H1 (cell line): Measurements from ENCODE around the gene RASAL2. TPM values are rescaled to one million over a fixed set of nuclear protein-coding genes. Genes with fewer than 3 reads are reported as not detected.

ENCODE experiments used
- CTCF ChIA-PET: fragments of 300-600 bp; sonication (Branson Sonifier 250); formaldehyde crosslinking; loops from one replicate; lab custom pipeline; 2021; ENCODE audit not compliant: partially characterized antibody; lab: Charles Lee
- POLR2A ChIA-PET: fragments of 300-600 bp; sonication (Branson Sonifier 250); formaldehyde crosslinking; loops from one replicate; lab custom pipeline; 2021; ENCODE audit warnings: inconsistent platforms; ENCODE audit not compliant: partially characterized antibody; lab: Charles Lee
- DNase-seq, 2 experiments: peaks; one replicate each; pipeline versions ENCODE4 v3.0.0 to v3.0.0-alpha.2; 2010 to 2022; ENCODE audit warnings: low spot score in 2 of 2, low read depth in 1 of 2, mixed read lengths in 1 of 2
- FAIRE-seq: peaks from 2 replicates; lab custom pipeline; 2011; peaks lifted over from hg19 to GRCh38; lab: Jason Lieb, UNC
- H2AFZ ChIP-seq: 2 replicates; pipeline ENCODE4 v1.8.1; 2012; ENCODE audit warnings: low read length, inconsistent platforms
- H2AK5ac ChIP-seq: 2 replicates; pipeline ENCODE4 v1.6.1; 2013; ENCODE audit warnings: low read depth, low read length
- H2BK120ac ChIP-seq: replicated peaks from 2 replicates; pipeline ENCODE3; 2013; ENCODE audit warnings: low read depth, low read length, inconsistent platforms
- H2BK12ac ChIP-seq: 2 replicates; pipeline ENCODE4 v1.6.1; 2013; ENCODE audit warnings: low read depth, low read length
- H2BK15ac ChIP-seq: 2 replicates; pipeline ENCODE4 v1.6.1; 2013; ENCODE audit warnings: low read length
- H2BK20ac ChIP-seq: 2 replicates; pipeline ENCODE4 v1.6.1; 2013; ENCODE audit warnings: low read length
- H2BK5ac ChIP-seq: 2 replicates; pipeline ENCODE4 v1.6.1; 2013; ENCODE audit warnings: low read depth, low read length
- H3K14ac ChIP-seq: 2 replicates; pipeline ENCODE4 v1.6.1; 2013; ENCODE audit warnings: inconsistent platforms; ENCODE audit not compliant: insufficient read length
- H3K18ac ChIP-seq: 2 replicates; pipeline ENCODE4 v1.6.1; 2013; ENCODE audit warnings: low read length; ENCODE audit errors: extremely low read depth
- H3K23ac ChIP-seq: 2 replicates; pipeline ENCODE4 v1.6.1; 2013; ENCODE audit warnings: inconsistent platforms; ENCODE audit not compliant: insufficient read length
- H3K23me2 ChIP-seq: 2 replicates; pipeline ENCODE4 v1.6.1; 2013; ENCODE audit warnings: low read depth, low read length
- H3K27ac ChIP-seq: 2 replicates; pipeline ENCODE4 v1.6.1; 2011; ENCODE audit warnings: low read depth, low read length, inconsistent platforms
- H3K27me3 ChIP-seq, 4 experiments: replicated peaks in 1 of 4; 1 replicate in 1 of 4; 2 replicates in 3 of 4; pipeline versions ENCODE4 v1.6.1 to v1.8.1; 2011 to 2013; ENCODE audit warnings: low read length in 3 of 4, mild to moderate bottlenecking in 3 of 4, inconsistent platforms in 2 of 4, mixed read lengths in 2 of 4, moderate library complexity in 1 of 4; ENCODE audit not compliant: control insufficient read depth in 3 of 4, insufficient read depth in 3 of 4; ENCODE audit errors: extremely low read depth in 1 of 4
- H3K36me3 ChIP-seq, 4 experiments: 2 replicates each; pipeline versions ENCODE4 v1.6.1 to v1.8.1; 2011 to 2013; ENCODE audit warnings: mild to moderate bottlenecking in 4 of 4, low read length in 3 of 4, moderate library complexity in 2 of 4, control low read depth in 1 of 4, inconsistent platforms in 1 of 4; ENCODE audit not compliant: insufficient read depth in 4 of 4, control insufficient read depth in 2 of 4
- H3K4ac ChIP-seq: replicated peaks from 2 replicates; pipeline ENCODE3; 2013; ENCODE audit warnings: low read length, low read depth, mixed read lengths, inconsistent platforms; ENCODE audit not compliant: insufficient read length
- H3K4me1 ChIP-seq, 4 experiments: replicated peaks in 1 of 4; 1 replicate in 1 of 4; 2 replicates in 3 of 4; pipeline versions ENCODE4 v1.6.1 to v1.8.1; 2011 to 2013; ENCODE audit warnings: low read length in 3 of 4, inconsistent platforms in 2 of 4, mixed read lengths in 1 of 4; ENCODE audit not compliant: insufficient read depth in 4 of 4, control insufficient read depth in 3 of 4
- H3K4me2 ChIP-seq, 2 experiments: 2 replicates each; pipeline versions ENCODE4 v1.6.1 to v1.8.1; 2011 to 2013; ENCODE audit warnings: low read depth in 2 of 2, low read length in 2 of 2, control low read depth in 1 of 2, inconsistent platforms in 1 of 2, mild to moderate bottlenecking in 1 of 2; ENCODE audit not compliant: insufficient read depth in 1 of 2
- H3K4me3 ChIP-seq, 4 experiments: fragments of 200-600, 300-600 bp in 1 of 4; sonication (generic), shearing (Covaris generic), sonication (Bioruptor Twin) in 1 of 4; 2 replicates each; pipeline versions ENCODE4 v1.5.1 to v1.8.1; 2011 to 2016; ENCODE audit warnings: low read length in 4 of 4, low read depth in 3 of 4, control low read depth in 2 of 4, inconsistent platforms in 2 of 4, mild to moderate bottlenecking in 2 of 4, mixed read lengths in 1 of 4, moderate library complexity in 1 of 4; ENCODE audit not compliant: insufficient read depth in 2 of 4; ENCODE audit errors: extremely low read depth in 1 of 4
- H3K56ac ChIP-seq: replicated peaks from 2 replicates; pipeline ENCODE3; 2013; ENCODE audit warnings: low read depth, mild to moderate bottlenecking, mixed read lengths, low read length, inconsistent platforms; ENCODE audit not compliant: insufficient read length
- H3K79me1 ChIP-seq: 2 replicates; pipeline ENCODE4 v1.6.1; 2013; ENCODE audit warnings: low read depth, low read length, control low read depth
- H3K79me2 ChIP-seq, 2 experiments: 2 replicates each; pipeline versions ENCODE4 v1.6.1 to v1.8.1; 2012 to 2013; ENCODE audit warnings: low read length in 2 of 2, mild to moderate bottlenecking in 2 of 2, inconsistent platforms in 1 of 2; ENCODE audit not compliant: insufficient read depth in 2 of 2, control insufficient read depth in 1 of 2
- H3K9ac ChIP-seq, 4 experiments: replicated peaks in 1 of 4; 1 replicate in 1 of 4; 2 replicates in 3 of 4; pipeline versions ENCODE4 v1.6.1 to v1.8.1; 2011 to 2013; ENCODE audit warnings: low read depth in 3 of 4, low read length in 3 of 4, control low read depth in 2 of 4, mild to moderate bottlenecking in 2 of 4, moderate library complexity in 2 of 4, inconsistent platforms in 1 of 4; ENCODE audit errors: extremely low read depth in 1 of 4
- H3K9me3 ChIP-seq, 2 experiments: 2 replicates each; pipeline versions ENCODE4 v1.6.1 to v1.8.1; 2012 to 2013; ENCODE audit warnings: mild to moderate bottlenecking in 2 of 2, moderate library complexity in 2 of 2, control low read depth in 1 of 2, inconsistent platforms in 1 of 2, low read depth in 1 of 2, low read length in 1 of 2, mixed read lengths in 1 of 2; ENCODE audit not compliant: insufficient read depth in 2 of 2
- H4K20me1 ChIP-seq, 2 experiments: replicated peaks in 1 of 2; 2 replicates each; pipeline versions ENCODE3 to v1.8.1; 2011 to 2013; ENCODE audit warnings: inconsistent platforms in 2 of 2, low read length in 2 of 2, mild to moderate bottlenecking in 1 of 2; ENCODE audit not compliant: insufficient read depth in 2 of 2, control insufficient read depth in 1 of 2
- H4K5ac ChIP-seq: 2 replicates; pipeline ENCODE4 v1.6.1; 2013; ENCODE audit warnings: low read length, low read depth, mixed read lengths, inconsistent platforms; ENCODE audit not compliant: insufficient read length
- H4K8ac ChIP-seq: 2 replicates; pipeline ENCODE4 v1.8.0; 2013; ENCODE audit warnings: mild to moderate bottlenecking, moderate library complexity, low read length, inconsistent platforms; ENCODE audit not compliant: insufficient read depth; ENCODE audit errors: extremely low read depth
- H4K91ac ChIP-seq: replicated peaks from 2 replicates; pipeline ENCODE3; 2013; ENCODE audit warnings: low read length, mixed read lengths, inconsistent platforms; ENCODE audit not compliant: insufficient read length
- ASH2L ChIP-seq: fragments of 200-600, 300-600 bp; sonication (generic); IDR thresholded peaks from one replicate; pipeline ENCODE4 v1.7.1; 2017; ENCODE audit warnings: low read length
- ATF3 ChIP-seq: IDR thresholded peaks from 2 replicates; pipeline ENCODE4 v1.6.1; 2011; ENCODE audit warnings: low read depth, mild to moderate bottlenecking, low read length; ENCODE audit not compliant: insufficient read depth
- CEBPB ChIP-seq: IDR thresholded peaks from 2 replicates; pipeline ENCODE4 v1.6.1; 2012; ENCODE audit warnings: low read depth, low read length
- CHD2 ChIP-seq: IDR thresholded peaks from 2 replicates; pipeline ENCODE4 v1.6.1; 2012; ENCODE audit warnings: low read length, improper control_type of control experiment
- EP300 ChIP-seq, 2 experiments: IDR thresholded peaks; 1 replicate in 1 of 2; 2 replicates in 1 of 2; pipeline ENCODE4 v1.6.1; 2011 to 2012; ENCODE audit warnings: low read depth in 2 of 2, low read length in 2 of 2, mild to moderate bottlenecking in 2 of 2, borderline replicate concordance in 1 of 2, inconsistent platforms in 1 of 2, moderate library complexity in 1 of 2
- MAFK ChIP-seq: IDR thresholded peaks from 2 replicates; pipeline ENCODE4 v1.6.1; 2012; ENCODE audit warnings: low read depth, mild to moderate bottlenecking, improper control_type of control experiment, low read length
- SP4 ChIP-seq: IDR thresholded peaks from 2 replicates; pipeline ENCODE4 v1.6.1; 2012; ENCODE audit warnings: low read length, inconsistent platforms
- TEAD4 ChIP-seq: IDR thresholded peaks from 2 replicates; pipeline ENCODE4 v1.6.1; 2012; ENCODE audit warnings: low read depth, low read length, inconsistent platforms, mixed read lengths
- USF2 ChIP-seq: IDR thresholded peaks from 2 replicates; pipeline ENCODE4 v1.6.1; 2011; ENCODE audit warnings: low read length, improper control_type of control experiment
- YY1 ChIP-seq: IDR thresholded peaks from 2 replicates; pipeline ENCODE4 v1.6.1; 2011; ENCODE audit warnings: low read depth, mild to moderate bottlenecking, low read length
- WGBS, 2 experiments: shearing (Covaris generic) in 1 of 2; methylation state at CpG; one replicate each; pipeline versions ENCODE4 v1.1.6 to v1.1.7; 2013 to 2015; ENCODE audit warnings: low lambda C conversion rate in 2 of 2, mixed read lengths in 2 of 2, inconsistent platforms in 1 of 2, low coverage in 1 of 2, missing lambda C conversion rate in 1 of 2; ENCODE audit not compliant: insufficient replicate concordance in 2 of 2, insufficient coverage in 1 of 2, insufficient read length in 1 of 2; ENCODE audit errors: extremely low coverage in 1 of 2, missing lambda C conversion rate in 1 of 2; 5-methylcytosine and 5-hydroxymethylcytosine counted together
- polyA plus RNA-seq, 7 experiments: library from polyadenylated mRNA; depleted of rRNA in 3 of 7; stranded (reverse) in 5 of 7; unstranded in 2 of 7; fragments of >200 nt in 5 of 7; fragments of 200-250 nt in 2 of 7; gene quantifications; 1 replicate in 5 of 7; 2 replicates in 1 of 7; 4 replicates in 1 of 7; pipeline versions ENCODE4 v1.2.1 to v1.2.3, GENCODE V29; 2011 to 2013; ENCODE audit warnings: missing spikeins in 2 of 7, mixed read lengths in 2 of 7
- total RNA-seq: library from RNA; stranded (reverse); fragmentation: NEBNext Ultra II Directional; extraction: Animal tissue kit (Norgen Biotek cat#: 25700); gene quantifications from 2 replicates; pipeline ENCODE4 v1.2.1, GENCODE V29; 2021

The RASAL2 gene
- total and polyA plus RNA-seq, 2 of the 8 experiments (the other 6 are each of a cell fraction or from before 2014, with no cell fraction given) = 15.9 to 32.5 TPM

- Histone ChIP-seq H3K27ac (peak overlapping the region; percentile 4; the same call in 1 of the 2 replicates), H3K4me2 (peak overlapping the region; percentile 50 to 51), H2AFZ (no peak overlapping the region), H2BK15ac (no peak overlapping the region), H2BK120ac (no peak overlapping the region), H3K23me2 (no peaks in the 10 kb centered on the region), H3K9me3 (no peaks in the 10 kb centered on the region), H3K36me3 (no peaks in the 10 kb centered on the region), H3K23ac (no peak overlapping the region), H3K18ac (0 out of 2 replicates have a peak overlapping the region, but pooled peaks have one; percentile 5), H4K91ac (peak overlapping the region; percentile 12), H3K27me3 (no peaks in the 10 kb centered on the region), H3K14ac (no peak overlapping the region), H3K79me2 (no peaks in the 10 kb centered on the region), H4K8ac (no peak overlapping the region), H3K4me3 (peak overlapping the region in 1 of 4 experiments; percentile 29; a peak in 3 of 8 replicates), H3K4ac (no peak overlapping the region), H4K5ac (no peak overlapping the region), H3K4me1 (peaks cover 4 to 31% (median 9%) of the 10 kb centered on the region in 4 experiments; a peak in 6 of 7 replicates), H4K20me1 (no peaks in the 10 kb centered on the region), H2BK20ac (no peak overlapping the region), H2BK12ac (0 out of 2 replicates have a peak overlapping the region, but pooled peaks have one; percentile 71), H2AK5ac (no peak overlapping the region), H2BK5ac (peak overlapping the region; percentile 8; the same call in 1 of the 2 replicates), H3K79me1 (no peaks in the 10 kb centered on the region), H3K56ac (no peak overlapping the region), H3K9ac (no peak overlapping the region)
- POLR2A ChIA-PET = interaction anchor here (0.8 to 1.5 kb wide), 5 partner anchors 10 to 34 kb away, joined by 3 to 7 read pairs (median 4); no protein-coding TSS in a partner anchor
- WGBS, 2 experiments = 21% methylated on average over 9 of the region's 9 CpGs; no CpG with 5 or more reads in 1 of the 2 experiments
- CTCF ChIA-PET = interaction anchor here (0.5 to 2.1 kb wide), 9 partner anchors 12 to 749 kb away, joined by 3 to 8 read pairs (median 5); partner anchors contain the start of gene RASAL2
- DNase-seq (peak in 1 of 2 experiments; percentile 46), FAIRE-seq (peak; percentile 92)
- TF ChIP-seq CEBPB (peak; percentile 98), USF2 (no peak), CHD2 (no peak), TEAD4 (0 out of 2 replicates have a peak, but pooled peaks have one; percentile 38), SP4 (peak; percentile 62; the same call in 1 of the 2 replicates), MAFK (no peak), ATF3 (no peak), EP300 (IDR thresholded peaks at IDR 0.05; ENCODE audit: borderline replicate concordance in 1 of 2, low read depth in 2 of 2, low read length in 2 of 2) (no peak), ASH2L (peak; percentile 46), YY1 (peak; percentile 67; the same call in 1 of the 2 replicates)
Observed at GRCh38 chr1:178060789-178061556, 32.9 kb upstream of the RASAL2 start.
